Liver (tissue), 9 donors: ENCODE results near the gene DIS3L2. TPM values are rescaled to one million over a fixed set of nuclear protein-coding genes. Genes with fewer than 3 reads are reported as not detected.
A peak's percentile ranks its signal among the peaks of the same experiment; 100 is the strongest.
"Not testable (repeated sequence)": the region's sequence is repeated elsewhere in the genome, so short reads cannot be mapped to it uniquely, and the experiment has no call there.

Experiments
- DNase-seq: peaks from one replicate; pipeline ENCODE4 v3.0.0-alpha.2; 2017; ENCODE audit warnings: low spot score
- H3K27ac ChIP-seq, 2 donors: one replicate each; pipeline ENCODE4 v1.7.0; 2013; ENCODE audit warnings: inconsistent platforms in 2 of 2, low read length in 2 of 2, control low read depth in 1 of 2, low read depth in 1 of 2, mild to moderate bottlenecking in 1 of 2
- H3K27me3 ChIP-seq, 4 donors: one replicate each; pipeline versions ENCODE4 v1.6.1 to v1.7.0; 2013; ENCODE audit warnings: low read length in 3 of 4, inconsistent platforms in 1 of 4, mild to moderate bottlenecking in 1 of 4, moderate library complexity in 1 of 4; ENCODE audit not compliant: control insufficient read depth in 4 of 4, insufficient read depth in 4 of 4
- H3K36me3 ChIP-seq, 4 donors: one replicate each; pipeline versions ENCODE4 v1.6.1 to v1.7.0; 2013; ENCODE audit warnings: low read length in 3 of 4, mild to moderate bottlenecking in 3 of 4, low read depth in 1 of 4, moderate library complexity in 1 of 4; ENCODE audit not compliant: control insufficient read depth in 4 of 4, insufficient read depth in 3 of 4
- H3K4me1 ChIP-seq, 4 donors: one replicate each; pipeline versions ENCODE4 v1.6.1 to v1.7.0; 2013; ENCODE audit warnings: low read length in 3 of 4, mild to moderate bottlenecking in 3 of 4, moderate library complexity in 1 of 4; ENCODE audit not compliant: control insufficient read depth in 4 of 4, insufficient read depth in 4 of 4
- H3K4me3 ChIP-seq, 3 donors: one replicate each; pipeline versions ENCODE4 v1.6.1 to v1.7.0; 2013; ENCODE audit warnings: low read length in 3 of 3, control low read depth in 1 of 3, low read depth in 1 of 3, mild to moderate bottlenecking in 1 of 3
- H3K9ac ChIP-seq, 2 donors: one replicate each; pipeline ENCODE4 v1.7.0; 2013; ENCODE audit warnings: low read length in 2 of 2, mild to moderate bottlenecking in 2 of 2, moderate library complexity in 2 of 2, control low read depth in 1 of 2, low read depth in 1 of 2
- H3K9me3 ChIP-seq, 4 donors: one replicate each; pipeline versions ENCODE4 v1.6.1 to v1.7.0; 2013; ENCODE audit warnings: low read length in 3 of 4; ENCODE audit not compliant: control insufficient read depth in 4 of 4
- ATF3 ChIP-seq: IDR thresholded peaks from 2 replicates; pipeline ENCODE4 v1.6.1; 2016; ENCODE audit warnings: antibody characterized with exemption
- CTCF ChIP-seq: fragments of 150-350 bp; IDR thresholded peaks from 2 replicates; pipeline ENCODE4 v1.5.1; 2017; ENCODE audit warnings: improper control_type of control experiment, low read depth, low read length; ENCODE audit not compliant: missing input control
- EGR1 ChIP-seq, 2 donors: IDR thresholded peaks; 2 replicates each; pipeline ENCODE4 v1.6.1; 2016 to 2018; ENCODE audit warnings: antibody characterized with exemption in 2 of 2, low read depth in 2 of 2
- FOXA1 ChIP-seq: IDR thresholded peaks from 2 replicates; pipeline ENCODE4 v1.6.1; 2016; ENCODE audit warnings: antibody characterized with exemption
- FOXA2 ChIP-seq: IDR thresholded peaks from 2 replicates; pipeline ENCODE4 v1.6.1; 2016; ENCODE audit warnings: antibody characterized with exemption
- GABPA ChIP-seq, 2 donors: IDR thresholded peaks in 1 of 2; conservative IDR thresholded peaks in 1 of 2; 2 replicates each; pipeline ENCODE4 v1.6.1; 2016; ENCODE audit warnings: antibody characterized with exemption in 2 of 2, mild to moderate bottlenecking in 1 of 2, moderate library complexity in 1 of 2
- HNF4A ChIP-seq, 2 donors: conservative IDR thresholded peaks; 2 replicates each; pipeline ENCODE4 v1.6.1; 2016; ENCODE audit warnings: antibody characterized with exemption in 2 of 2, mild to moderate bottlenecking in 2 of 2
- HNF4G ChIP-seq: IDR thresholded peaks from 2 replicates; pipeline ENCODE4 v1.6.1; 2016; ENCODE audit warnings: antibody characterized with exemption
- JUND ChIP-seq, 2 donors: IDR thresholded peaks; 2 replicates each; pipeline ENCODE4 v1.6.1; 2016; ENCODE audit warnings: antibody characterized with exemption in 2 of 2
- MAX ChIP-seq: IDR thresholded peaks from 2 replicates; pipeline ENCODE4 v1.6.1; 2016; ENCODE audit warnings: antibody characterized with exemption
- NR2F2 ChIP-seq: IDR thresholded peaks from 2 replicates; pipeline ENCODE4 v1.6.1; 2016; ENCODE audit warnings: antibody characterized with exemption
- RAD21 ChIP-seq, 2 donors: IDR thresholded peaks; 2 replicates each; pipeline ENCODE4 v1.6.1; 2016; ENCODE audit warnings: antibody characterized with exemption in 2 of 2, mild to moderate bottlenecking in 2 of 2
- REST ChIP-seq: IDR thresholded peaks from 2 replicates; pipeline ENCODE4 v1.6.1; 2016; ENCODE audit warnings: antibody characterized with exemption, mild to moderate bottlenecking
- RXRA ChIP-seq, 2 donors: IDR thresholded peaks; 2 replicates each; pipeline ENCODE4 v1.6.1; 2017 to 2018; ENCODE audit warnings: antibody characterized with exemption in 2 of 2, mild to moderate bottlenecking in 1 of 2
- SP1 ChIP-seq: IDR thresholded peaks from 2 replicates; pipeline ENCODE4 v1.6.1; 2018; ENCODE audit warnings: antibody characterized with exemption, mild to moderate bottlenecking
- TAF1 ChIP-seq: conservative IDR thresholded peaks from 2 replicates; pipeline ENCODE4 v1.6.1; 2016; ENCODE audit warnings: antibody characterized with exemption, mild to moderate bottlenecking
- YY1 ChIP-seq: IDR thresholded peaks from 2 replicates; pipeline ENCODE4 v1.6.1; 2016; ENCODE audit warnings: antibody characterized with exemption, mild to moderate bottlenecking
- ZBTB33 ChIP-seq: IDR thresholded peaks from 2 replicates; pipeline ENCODE4 v1.6.1; 2016; ENCODE audit warnings: antibody characterized with exemption
- WGBS: extraction: QIAGEN DNeasy Blood & Tissue Kit; methylation state at CpG from one replicate; pipeline ENCODE4 v1.1.7; 2013; 5-methylcytosine and 5-hydroxymethylcytosine counted together
- polyA plus RNA-seq, 2 donors: library from polyadenylated mRNA; stranded (reverse) in 1 of 2; unstranded in 1 of 2; fragments of 200-250 nt in 1 of 2; fragments of >200 nt in 1 of 2; fragmentation: Nextera tagmentation in 1 of 2; extraction: Ambion mirVana in 1 of 2; gene quantifications; one replicate each; pipeline versions ENCODE4 v1.2.1 to v1.2.3, GENCODE V29; 2013 to 2015
- total RNA-seq, 2 donors: library from RNA; depleted of rRNA; stranded (reverse); fragments of >200 nt; gene quantifications; one replicate each; pipeline ENCODE4 v1.2.3, GENCODE V29; 2014
- donor health status: healthy.
- donor health status: healthy.
- donor health status: healthy.
- donor health status: healthy.
- donor health status: healthy.

Gene DIS3L2
- total and polyA plus RNA-seq, 4 donors, result 5.7 to 21.5 (median 8.8) TPM

- TF ChIP-seq REST, result peak; percentile 21
- no peak for TF ChIP-seq EGR1 (IDR thresholded peaks at IDR 0.05; ENCODE audit: low read depth in 2 of 2)
- TF ChIP-seq NR2F2, result no peak
- TF ChIP-seq SP1, result peak; percentile 14
- TF ChIP-seq TAF1, result no peak
These were observed 19.3 kb upstream of the DIS3L2 start (continued) for GRCh38 chr2:231942180-231942579.

- H3K36me3 ChIP-seq, result no peaks in the 10 kb centered on the region
- no peak overlapping the region for H3K4me3 ChIP-seq
- no peak for TF ChIP-seq CTCF
- TF ChIP-seq RAD21 (IDR thresholded peaks at IDR 0.05), result no peak
- no peak for TF ChIP-seq REST
- no peak for TF ChIP-seq MAX
- no peak for TF ChIP-seq SP1
- TF ChIP-seq FOXA2, result no peak
- no peak for TF ChIP-seq GABPA (IDR thresholded peaks at IDR 0.05 in 1 of 2, conservative IDR thresholded peaks at IDR 0.05 in 1 of 2)
- no peak for TF ChIP-seq YY1
- no peak for TF ChIP-seq JUND (IDR thresholded peaks at IDR 0.05)
- no peak for TF ChIP-seq HNF4A (conservative IDR thresholded peaks at IDR 0.05)
- TF ChIP-seq ZBTB33, result no peak
- TF ChIP-seq HNF4G, result no peak
- no peak for TF ChIP-seq RXRA (IDR thresholded peaks at IDR 0.05)
- TF ChIP-seq TAF1, result no peak
- no peak for TF ChIP-seq FOXA1
- no peak for TF ChIP-seq NR2F2
- no peak for TF ChIP-seq EGR1 (IDR thresholded peaks at IDR 0.05; ENCODE audit: low read depth in 2 of 2)
- TF ChIP-seq ATF3, result no peak
- H3K27ac ChIP-seq, result no peak overlapping the region
- peaks cover 0 to 7% (median 1%) of the 10 kb centered on the region in 4 donors for H3K4me1 ChIP-seq
- no peaks in the 10 kb centered on the region for H3K9me3 ChIP-seq
- H3K27me3 ChIP-seq, result no peaks in the 10 kb centered on the region
- no peak for DNase-seq
- no peak overlapping the region for H3K9ac ChIP-seq
- 88% methylated on average over 15 of the region's 15 CpGs for WGBS
These were observed 15.2 kb upstream of the DIS3L2 start for GRCh38 chr2:231946241-231946814.

- H3K4me3 ChIP-seq, DNase-seq, H3K36me3 ChIP-seq, H3K27me3 ChIP-seq, H3K9me3 ChIP-seq, H3K9ac ChIP-seq, H3K4me1 ChIP-seq, H3K27ac ChIP-seq: not testable (repeated sequence)
- 84% methylated on average over 11 of the region's 11 CpGs for WGBS
These were observed 14.4 kb upstream of the DIS3L2 start for GRCh38 chr2:231947112-231947511.
